COR-L47 (cell line): ENCODE measurements around the gene RNF4.
"Not testable (repeated sequence)": the region's sequence is repeated elsewhere in the genome, so short reads cannot be mapped to it uniquely, and the experiment has no call there.

ENCODE experiments used
- DNase-seq: peaks from one replicate; lab custom pipeline; 2025; lab: John Stamatoyannopoulos, UW

RNF4 gene

GRCh38 chr4:2468456-2469191, at the start of gene RNF4:
Gene RNF4 (plus strand): TSS chr4:2469106. CDS start chr4:2490494, 21,388 bp downstream.
- DNase-seq = peak; percentile 94

- no peak for DNase-seq
Observed at GRCh38 chr4:2419814-2420213, 49.1 kb upstream of the RNF4 start.

- DNase-seq = no peak
Observed at GRCh38 chr4:2421928-2422327, 47.0 kb upstream of the RNF4 start.

GRCh38 chr4:2423066-2423465, 45.8 kb upstream of the RNF4 start:
- DNase-seq = no peak

- DNase-seq = no peak
Observed at GRCh38 chr4:2423695-2424094, 45.2 kb upstream of the RNF4 start.

GRCh38 chr4:2424581-2424980, 44.3 kb upstream of the RNF4 start:
- DNase-seq = no peak

GRCh38 chr4:2425386-2426068, 43.4 kb upstream of the RNF4 start:
- DNase-seq = no peak

- no peak for DNase-seq
Observed at GRCh38 chr4:2426069-2426397, 42.9 kb upstream of the RNF4 start.

- DNase-seq = no peak
Observed at GRCh38 chr4:2426711-2427275, 42.1 kb upstream of the RNF4 start.

- DNase-seq = no peak
Observed at GRCh38 chr4:2427383-2428334, 41.2 kb upstream of the RNF4 start.

GRCh38 chr4:2428496-2429213, 40.3 kb upstream of the RNF4 start:
- DNase-seq = no peak

GRCh38 chr4:2429945-2430757, 38.8 kb upstream of the RNF4 start:
- not testable (repeated sequence) for DNase-seq

- no peak for DNase-seq
Observed at GRCh38 chr4:2432004-2432403, 36.9 kb upstream of the RNF4 start.

GRCh38 chr4:2432991-2433530, 35.8 kb upstream of the RNF4 start:
- DNase-seq = no peak

GRCh38 chr4:2433609-2434350, 35.1 kb upstream of the RNF4 start:
- no peak for DNase-seq

GRCh38 chr4:2434420-2434819, 34.5 kb upstream of the RNF4 start:
- no peak for DNase-seq

GRCh38 chr4:2436301-2436700, 32.6 kb upstream of the RNF4 start:
- no peak for DNase-seq

GRCh38 chr4:2436761-2437474, 32.0 kb upstream of the RNF4 start:
- no peak for DNase-seq
